ENCODE results near the gene CD7. TPM values are rescaled to one million over a fixed set of nuclear protein-coding genes. Genes with fewer than 3 reads are reported as not detected.
A peak's percentile ranks its signal among the peaks of the same experiment; 100 is the strongest.

Gene CD7
- total and polyA plus RNA-seq, 9 of the 15 experiments (the other 6 are each of a cell fraction or from before 2014, with no cell fraction given), result 0.21 to 0.35 TPM; not detected in 7

DNA sequence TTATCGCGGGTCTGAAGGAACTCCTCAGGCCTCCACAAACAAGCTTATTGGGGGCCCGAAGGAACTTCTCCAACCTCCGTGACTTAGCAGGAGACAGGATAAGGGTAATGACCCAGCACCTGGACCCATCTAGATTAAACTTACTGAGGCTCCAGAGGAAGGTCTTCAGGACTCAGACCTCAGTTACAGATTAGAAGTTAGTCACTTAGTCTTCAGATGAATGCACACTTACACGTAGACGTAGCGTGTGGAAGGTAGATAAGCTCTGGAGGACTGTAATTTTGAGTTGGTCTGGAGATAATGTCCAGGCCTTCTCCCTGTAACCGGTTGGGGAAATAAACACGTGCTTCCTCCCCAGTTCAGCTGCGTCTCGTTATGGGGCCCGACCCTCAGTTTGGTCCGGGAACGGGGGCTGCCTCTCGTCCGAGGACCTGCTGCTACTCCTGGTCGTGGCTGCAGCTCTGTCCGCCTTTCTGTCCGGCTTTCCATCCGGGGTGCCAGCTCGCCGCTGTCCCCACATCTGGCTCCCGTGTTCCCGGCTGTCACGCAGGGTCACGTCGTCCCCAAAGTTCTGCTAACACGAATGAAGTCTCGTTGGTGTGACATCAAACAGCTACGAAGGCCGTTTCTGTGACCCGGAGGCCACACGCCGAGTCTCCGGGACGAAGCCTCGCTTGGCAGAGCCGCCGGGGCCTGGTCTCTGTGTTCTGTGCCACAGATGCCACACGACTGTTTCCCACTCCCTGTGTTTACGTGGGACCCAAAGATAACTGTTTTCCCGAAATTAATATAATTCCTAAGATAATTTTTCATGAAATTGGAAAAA, 28.0 kb upstream of the CD7 start (continued):
- TF ChIP-seq, protein P1, sequence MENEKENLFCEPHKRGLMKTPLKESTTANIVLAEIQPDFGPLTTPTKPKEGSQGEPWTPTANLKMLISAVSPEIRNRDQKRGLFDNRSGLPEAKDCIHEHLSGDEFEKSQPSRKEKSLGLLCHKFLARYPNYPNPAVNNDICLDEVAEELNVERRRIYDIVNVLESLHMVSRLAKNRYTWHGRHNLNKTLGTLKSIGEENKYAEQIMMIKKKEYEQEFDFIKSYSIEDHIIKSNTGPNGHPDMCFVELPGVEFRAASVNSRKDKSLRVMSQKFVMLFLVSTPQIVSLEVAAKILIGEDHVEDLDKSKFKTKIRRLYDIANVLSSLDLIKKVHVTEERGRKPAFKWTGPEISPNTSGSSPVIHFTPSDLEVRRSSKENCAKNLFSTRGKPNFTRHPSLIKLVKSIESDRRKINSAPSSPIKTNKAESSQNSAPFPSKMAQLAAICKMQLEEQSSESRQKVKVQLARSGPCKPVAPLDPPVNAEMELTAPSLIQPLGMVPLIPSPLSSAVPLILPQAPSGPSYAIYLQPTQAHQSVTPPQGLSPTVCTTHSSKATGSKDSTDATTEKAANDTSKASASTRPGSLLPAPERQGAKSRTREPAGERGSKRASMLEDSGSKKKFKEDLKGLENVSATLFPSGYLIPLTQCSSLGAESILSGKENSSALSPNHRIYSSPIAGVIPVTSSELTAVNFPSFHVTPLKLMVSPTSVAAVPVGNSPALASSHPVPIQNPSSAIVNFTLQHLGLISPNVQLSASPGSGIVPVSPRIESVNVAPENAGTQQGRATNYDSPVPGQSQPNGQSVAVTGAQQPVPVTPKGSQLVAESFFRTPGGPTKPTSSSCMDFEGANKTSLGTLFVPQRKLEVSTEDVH (IDR thresholded peaks at IDR 0.05; ENCODE audit: low read depth, partially characterized antibody), result peak; percentile 26
- TF ChIP-seq ZFPM2 (CRISPR knock-in tag; IDR thresholded peaks at IDR 0.05) (no peak), HDAC6 (IDR thresholded peaks at IDR 0.05; ENCODE audit: low read depth, low read length) (no peak), HDAC3 (IDR thresholded peaks at IDR 0.05; ENCODE audit: borderline replicate concordance, partially characterized antibody) (peak; percentile 96), RBBP5 (IDR thresholded peaks at IDR 0.05; ENCODE audit: borderline replicate concordance, insufficient read depth, low read length, poor library complexity, severe bottlenecking) (peak; percentile 68), DNMT1 (IDR thresholded peaks at IDR 0.05) (no peak), GABPB2 (CRISPR knock-in tag; conservative IDR thresholded peaks at IDR 0.05) (no peak), PML (IDR thresholded peaks at IDR 0.05; ENCODE audit: low read length) (peak; percentile 96), ZNF436 (CRISPR knock-in tag; IDR thresholded peaks at IDR 0.05) (no peak), TAF1 (IDR thresholded peaks at IDR 0.05; ENCODE audit: control insufficient read depth, extremely low read depth, insufficient read depth, low read length, severe bottlenecking) (peak; percentile 23), ZNF165 (CRISPR knock-in tag; IDR thresholded peaks at IDR 0.05; ENCODE audit: borderline replicate concordance) (no peak), MED1 (CRISPR knock-in tag; IDR thresholded peaks at IDR 0.05; ENCODE audit: borderline replicate concordance) (0 out of 2 replicates have a peak, but pooled peaks have one; percentile 71), ZNF324 (CRISPR knock-in tag; IDR thresholded peaks at IDR 0.05) (peak; percentile 64), HMGN3 (IDR thresholded peaks at IDR 0.05; ENCODE audit: borderline replicate concordance, extremely low read depth, insufficient read length, low read depth, low read length) (peak; percentile 81), FOSL1 (tag; conservative IDR thresholded peaks at IDR 0.05) (peak; percentile 86), ZNF133 (CRISPR knock-in tag; IDR thresholded peaks at IDR 0.05) (no peak), ELF2 (CRISPR knock-in tag; IDR thresholded peaks at IDR 0.05) (no peak), ZC3H8 (IDR thresholded peaks at IDR 0.05) (no peak), CTBP1 (IDR thresholded peaks at IDR 0.05; ENCODE audit: borderline replicate concordance) (peak; percentile 98), ZNF717 (CRISPR knock-in tag; IDR thresholded peaks at IDR 0.05) (no peak), MAFK (IDR thresholded peaks at IDR 0.05; ENCODE audit: low read length) (peak; percentile 50; the same call in 1 of the 2 replicates)
- TF ChIP-seq, protein P2, sequence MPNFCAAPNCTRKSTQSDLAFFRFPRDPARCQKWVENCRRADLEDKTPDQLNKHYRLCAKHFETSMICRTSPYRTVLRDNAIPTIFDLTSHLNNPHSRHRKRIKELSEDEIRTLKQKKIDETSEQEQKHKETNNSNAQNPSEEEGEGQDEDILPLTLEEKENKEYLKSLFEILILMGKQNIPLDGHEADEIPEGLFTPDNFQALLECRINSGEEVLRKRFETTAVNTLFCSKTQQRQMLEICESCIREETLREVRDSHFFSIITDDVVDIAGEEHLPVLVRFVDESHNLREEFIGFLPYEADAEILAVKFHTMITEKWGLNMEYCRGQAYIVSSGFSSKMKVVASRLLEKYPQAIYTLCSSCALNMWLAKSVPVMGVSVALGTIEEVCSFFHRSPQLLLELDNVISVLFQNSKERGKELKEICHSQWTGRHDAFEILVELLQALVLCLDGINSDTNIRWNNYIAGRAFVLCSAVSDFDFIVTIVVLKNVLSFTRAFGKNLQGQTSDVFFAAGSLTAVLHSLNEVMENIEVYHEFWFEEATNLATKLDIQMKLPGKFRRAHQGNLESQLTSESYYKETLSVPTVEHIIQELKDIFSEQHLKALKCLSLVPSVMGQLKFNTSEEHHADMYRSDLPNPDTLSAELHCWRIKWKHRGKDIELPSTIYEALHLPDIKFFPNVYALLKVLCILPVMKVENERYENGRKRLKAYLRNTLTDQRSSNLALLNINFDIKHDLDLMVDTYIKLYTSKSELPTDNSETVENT (CRISPR knock-in tag; IDR thresholded peaks at IDR 0.05), result 0 out of 2 replicates have a peak, but pooled peaks have one; percentile 39
- TF ChIP-seq, protein P3, sequence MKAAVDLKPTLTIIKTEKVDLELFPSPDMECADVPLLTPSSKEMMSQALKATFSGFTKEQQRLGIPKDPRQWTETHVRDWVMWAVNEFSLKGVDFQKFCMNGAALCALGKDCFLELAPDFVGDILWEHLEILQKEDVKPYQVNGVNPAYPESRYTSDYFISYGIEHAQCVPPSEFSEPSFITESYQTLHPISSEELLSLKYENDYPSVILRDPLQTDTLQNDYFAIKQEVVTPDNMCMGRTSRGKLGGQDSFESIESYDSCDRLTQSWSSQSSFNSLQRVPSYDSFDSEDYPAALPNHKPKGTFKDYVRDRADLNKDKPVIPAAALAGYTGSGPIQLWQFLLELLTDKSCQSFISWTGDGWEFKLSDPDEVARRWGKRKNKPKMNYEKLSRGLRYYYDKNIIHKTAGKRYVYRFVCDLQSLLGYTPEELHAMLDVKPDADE (conservative IDR thresholded peaks at IDR 0.05; ENCODE audit: control insufficient read depth, low read depth, low read length), result peak; percentile 47; the same call in 1 of the 2 replicates

All from K562 (cell line).